H1 (cell line): Measurements from ENCODE around the gene METTL5. TPM values are rescaled to one million over a fixed set of nuclear protein-coding genes. Genes with fewer than 3 reads are reported as not detected.

Source experiments
- NRF1 ChIP-seq: IDR thresholded peaks from 2 replicates; pipeline ENCODE4 v1.6.1; 2011; ENCODE audit warnings: mild to moderate bottlenecking, low read depth, low read length, improper control_type of control experiment
- RAD21 ChIP-seq, 2 experiments: IDR thresholded peaks in 1 of 2; conservative IDR thresholded peaks in 1 of 2; 2 replicates each; pipeline ENCODE4 v1.6.1; 2011; ENCODE audit warnings: low read depth in 2 of 2, low read length in 2 of 2, improper control_type of control experiment in 1 of 2, inconsistent platforms in 1 of 2, mild to moderate bottlenecking in 1 of 2, moderate library complexity in 1 of 2
- TAF1 ChIP-seq: IDR thresholded peaks from 2 replicates; pipeline ENCODE4 v1.6.1; 2011; ENCODE audit warnings: mild to moderate bottlenecking, low read depth, low read length
- YY1 ChIP-seq: IDR thresholded peaks from 2 replicates; pipeline ENCODE4 v1.6.1; 2011; ENCODE audit warnings: low read depth, mild to moderate bottlenecking, low read length
- polyA plus RNA-seq, 7 experiments: library from polyadenylated mRNA; depleted of rRNA in 3 of 7; stranded (reverse) in 5 of 7; unstranded in 2 of 7; fragments of >200 nt in 5 of 7; fragments of 200-250 nt in 2 of 7; gene quantifications; 1 replicate in 5 of 7; 2 replicates in 1 of 7; 4 replicates in 1 of 7; pipeline versions ENCODE4 v1.2.1 to v1.2.3, GENCODE V29; 2011 to 2013; ENCODE audit warnings: missing spikeins in 2 of 7, mixed read lengths in 2 of 7
- total RNA-seq: library from RNA; stranded (reverse); fragmentation: NEBNext Ultra II Directional; extraction: Animal tissue kit (Norgen Biotek cat#: 25700); gene quantifications from 2 replicates; pipeline ENCODE4 v1.2.1, GENCODE V29; 2021

Gene METTL5
- total and polyA plus RNA-seq, 2 of the 8 experiments (the other 6 are each of a cell fraction or from before 2014, with no cell fraction given), result 34.5 to 74.1 TPM

- TF ChIP-seq TAF1 (no peak), RAD21 (IDR thresholded peaks at IDR 0.05 in 1 of 2, conservative IDR thresholded peaks at IDR 0.05 in 1 of 2; ENCODE audit: low read depth in 2 of 2, low read length in 2 of 2) (no peak), YY1 (no peak), NRF1 (no peak)
- TF ChIP-seq, all 59 proteins: peak for 0
Observed at GRCh38 chr2:169778446-169778845, 46.3 kb downstream of the METTL5 start (continued).
